Measurements from ENCODE around the gene CAPSL. TPM values are rescaled to one million over a fixed set of nuclear protein-coding genes. Genes with fewer than 3 reads are reported as not detected.

Gene CAPSL
- total and polyA plus RNA-seq, 2 experiments from 2014 or later = 0.73 TPM; not detected in 1

DNA sequence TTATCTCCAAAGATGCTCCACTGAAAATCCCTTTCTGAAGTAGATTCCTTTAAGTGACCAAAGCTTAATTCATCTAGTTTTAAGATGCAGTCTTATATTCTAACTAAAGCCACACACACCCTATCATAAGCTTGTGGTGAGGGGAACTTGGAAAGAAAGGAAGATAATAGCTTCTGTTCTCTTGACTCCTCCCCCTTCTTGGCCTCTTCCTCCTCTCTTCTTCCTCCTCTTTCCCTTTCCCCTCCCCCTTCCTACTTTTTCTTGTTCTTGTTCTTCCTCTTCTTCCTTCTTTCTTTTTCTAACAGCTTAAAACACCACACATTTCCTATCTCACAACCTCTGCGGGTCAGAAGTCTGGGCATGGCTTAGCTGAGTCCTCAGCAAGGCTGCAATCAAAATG is 58.3 kb downstream of the CAPSL start:
- H3K4me2 ChIP-seq = no peak overlapping the region
- no peaks in the 10 kb centered on the region for H3K36me3 Mint-ChIP-seq (ENCODE audit: low read depth)
- no peak overlapping the region for H3K27ac Mint-ChIP-seq
- H4K20me1 ChIP-seq (replicated peaks; ENCODE audit: insufficient read depth) = no peaks in the 10 kb centered on the region
- peaks cover 26% of the 10 kb centered on the region for H3K9me2 ChIP-seq (ENCODE audit: insufficient read depth)
- TF ChIP-seq STAT1 (IDR thresholded peaks at IDR 0.05; ENCODE audit: unreplicated experiment) (no peak), EZH2phosphoT487 (IDR thresholded peaks at IDR 0.05; ENCODE audit: unreplicated experiment) (no peak), ZNF114 (CRISPR knock-in tag; IDR thresholded peaks at IDR 0.05) (no peak), ZNF331 (CRISPR knock-in tag; IDR thresholded peaks at IDR 0.05; ENCODE audit: low read depth) (no peak), ETS1 (IDR thresholded peaks at IDR 0.05) (no peak), CREB1 (CRISPR knock-in tag; IDR thresholded peaks at IDR 0.05; ENCODE audit: low read depth) (no peak), JUNB (IDR thresholded peaks at IDR 0.05; ENCODE audit: unreplicated experiment) (no peak), EZH2 (IDR thresholded peaks at IDR 0.05; ENCODE audit: low read depth, unreplicated experiment) (no peak), ZNF462 (CRISPR knock-in tag; IDR thresholded peaks at IDR 0.05) (no peak), NANOG (IDR thresholded peaks at IDR 0.05; ENCODE audit: borderline replicate concordance) (no peak), POLR2AphosphoS5 (IDR thresholded peaks at IDR 0.05; ENCODE audit: low read depth) (no peak), REST (IDR thresholded peaks at IDR 0.05; ENCODE audit: unreplicated experiment) (no peak)
- TF ChIP-seq, protein P1, sequence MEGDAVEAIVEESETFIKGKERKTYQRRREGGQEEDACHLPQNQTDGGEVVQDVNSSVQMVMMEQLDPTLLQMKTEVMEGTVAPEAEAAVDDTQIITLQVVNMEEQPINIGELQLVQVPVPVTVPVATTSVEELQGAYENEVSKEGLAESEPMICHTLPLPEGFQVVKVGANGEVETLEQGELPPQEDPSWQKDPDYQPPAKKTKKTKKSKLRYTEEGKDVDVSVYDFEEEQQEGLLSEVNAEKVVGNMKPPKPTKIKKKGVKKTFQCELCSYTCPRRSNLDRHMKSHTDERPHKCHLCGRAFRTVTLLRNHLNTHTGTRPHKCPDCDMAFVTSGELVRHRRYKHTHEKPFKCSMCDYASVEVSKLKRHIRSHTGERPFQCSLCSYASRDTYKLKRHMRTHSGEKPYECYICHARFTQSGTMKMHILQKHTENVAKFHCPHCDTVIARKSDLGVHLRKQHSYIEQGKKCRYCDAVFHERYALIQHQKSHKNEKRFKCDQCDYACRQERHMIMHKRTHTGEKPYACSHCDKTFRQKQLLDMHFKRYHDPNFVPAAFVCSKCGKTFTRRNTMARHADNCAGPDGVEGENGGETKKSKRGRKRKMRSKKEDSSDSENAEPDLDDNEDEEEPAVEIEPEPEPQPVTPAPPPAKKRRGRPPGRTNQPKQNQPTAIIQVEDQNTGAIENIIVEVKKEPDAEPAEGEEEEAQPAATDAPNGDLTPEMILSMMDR (conservative IDR thresholded peaks at IDR 0.05; ENCODE audit: low read depth in 2 of 2) = no peak
- H3K36me3 ChIP-seq (ENCODE audit: insufficient read depth) = no peaks in the 10 kb centered on the region
- H2AFZ ChIP-seq = no peak overlapping the region
- ATAC-seq = no peak
- H3K4me1 ChIP-seq (ENCODE audit: insufficient read depth) = no peaks in the 10 kb centered on the region
- H3K27me3 ChIP-seq (ENCODE audit: insufficient read depth) = no peaks in the 10 kb centered on the region
- H3K4me3 Mint-ChIP-seq = no peak overlapping the region
- no peaks in the 10 kb centered on the region for H3K4me1 Mint-ChIP-seq
- no peak overlapping the region for H3K4me3 ChIP-seq
- no peak for DNase-seq (ENCODE audit: low spot score)
- H3F3A ChIP-seq (replicated peaks; ENCODE audit: low read depth) = no peaks in the 10 kb centered on the region
- H3K27ac ChIP-seq (ENCODE audit: low read depth) = no peak overlapping the region
- H3K27me3 Mint-ChIP-seq (ENCODE audit: insufficient read depth, low read depth, poor library complexity) = peaks cover 2% of the 10 kb centered on the region
- H3K9me3 Mint-ChIP-seq = no peaks in the 10 kb centered on the region
- H3K79me2 ChIP-seq (replicated peaks; ENCODE audit: insufficient read depth) = no peaks in the 10 kb centered on the region
